Subcutaneous adipose tissue (tissue), 4 donors: ENCODE data around the gene RABL2B. TPM values are rescaled to one million over a fixed set of nuclear protein-coding genes. Genes with fewer than 3 reads are reported as not detected.

ENCODE experiments used
- CTCF ChIP-seq: fragments of 450-650 bp; IDR thresholded peaks from one replicate; pipeline ENCODE4 v1.5.1; 2016; ENCODE audit warnings: low read depth, mild to moderate bottlenecking, control low read depth, antibody characterized with exemption, moderate library complexity
- total RNA-seq, 4 donors: library from RNA; depleted of rRNA; stranded (reverse); fragments of >200 nt; gene quantifications; one replicate each; pipeline ENCODE4 v1.1.0, GENCODE V29; 2016

The RABL2B gene
- total RNA-seq, 4 donors from 2014 or later = 8.8 to 19.4 (median 14.8) TPM

GRCh38 chr22:50724616-50725015, 58.8 kb downstream of the RABL2B start:
- no peak for TF ChIP-seq CTCF

- no peak for TF ChIP-seq CTCF
Observed at GRCh38 chr22:50723991-50724390, 59.4 kb downstream of the RABL2B start.

- TF ChIP-seq CTCF = no peak
Observed at GRCh38 chr22:50722716-50723428, 60.6 kb downstream of the RABL2B start.

GRCh38 chr22:50722048-50722701, 61.3 kb downstream of the RABL2B start:
- TF ChIP-seq CTCF = no peak

GRCh38 chr22:50721257-50721844, 62.1 kb downstream of the RABL2B start:
- TF ChIP-seq CTCF = no peak

- no peak for TF ChIP-seq CTCF
Observed at GRCh38 chr22:50720301-50721256, 62.9 kb downstream of the RABL2B start.
